HepG2 (cell line): ENCODE measurements around the gene MAMDC2. TPM values are rescaled to one million over a fixed set of nuclear protein-coding genes. Genes with fewer than 3 reads are reported as not detected.

Source experiments
- ATAC-seq: fragments of 200-7000 bp; cut with Tn5 transposase; 3 replicates; pipeline ENCODE4 v1.9.1; 2020; ENCODE audit warnings: mild to moderate bottlenecking, moderate library complexity
- BruUV-seq: library from RNA; stranded (reverse); fragments of 400-500 nt; replicated peaks from 2 replicates; lab custom pipeline; 2021; lab: Mats Ljungman, UMichigan
- CTCF ChIA-PET: fragments of 300-600 bp; formaldehyde crosslinking; extraction: SDS; loops from one replicate; lab custom pipeline; 2021; ENCODE audit warnings: low total read pairs, inconsistent platforms, low intra/inter-chr PET ratio; lab: Yijun Ruan, JAX
- POLR2A ChIA-PET: fragments of 350-600 bp; sonication (Branson Sonifier 250); formaldehyde crosslinking; loops from one replicate; lab custom pipeline; 2020; ENCODE audit warnings: antibody characterized with exemption, inconsistent platforms; lab: Yijun Ruan, JAX
- DNase-seq: peaks from one replicate; pipeline ENCODE4 v3.0.0-alpha.2; 2015; ENCODE audit warnings: low spot score
- FAIRE-seq: peaks from 3 replicates; lab custom pipeline; 2011; peaks lifted over from hg19 to GRCh38; lab: Jason Lieb, UNC
- H2AFZ ChIP-seq: one replicate; pipeline ENCODE4 v1.6.1; 2011; ENCODE audit warnings: low read length, inconsistent platforms
- H3K27ac ChIP-seq: fragments of 300-600 bp; 3 replicates; pipeline ENCODE4 v1.8.0; 2011; ENCODE audit warnings: mixed run types, mild to moderate bottlenecking, mixed read lengths, low read length, inconsistent platforms; ENCODE audit not compliant: insufficient read depth; ENCODE audit errors: extremely low read length
- H3K27me3 ChIP-seq, 2 experiments: fragments of 200-600 bp in 1 of 2; 2 replicates in 1 of 2; 3 replicates in 1 of 2; pipeline versions ENCODE4 v1.6.0 to v1.8.0; 2011; ENCODE audit warnings: low read length in 2 of 2, mild to moderate bottlenecking in 2 of 2, moderate library complexity in 2 of 2, inconsistent platforms in 1 of 2; ENCODE audit not compliant: insufficient read depth in 2 of 2, control insufficient read depth in 1 of 2
- H3K36me3 ChIP-seq, 2 experiments: fragments of 200-600 bp in 1 of 2; replicated peaks in 1 of 2; 2 replicates in 1 of 2; 3 replicates in 1 of 2; pipeline versions ENCODE4 v1.5.1 to v1.8.0; 2011; ENCODE audit warnings: low read length in 2 of 2, inconsistent platforms in 1 of 2; ENCODE audit not compliant: insufficient read depth in 2 of 2, control insufficient read depth in 1 of 2
- H3K4me1 ChIP-seq: 2 replicates; pipeline ENCODE4 v1.5.1; 2012; ENCODE audit warnings: low read length, inconsistent platforms; ENCODE audit not compliant: insufficient read depth
- H3K4me2 ChIP-seq: 2 replicates; pipeline ENCODE4 v1.6.0; 2011; ENCODE audit warnings: low read depth, low read length, inconsistent platforms
- H3K4me3 ChIP-seq, 3 experiments: fragments of 200-600 bp in 1 of 3; sonication (generic), shearing (Covaris generic) in 1 of 3; replicated peaks in 1 of 3; 2 replicates each; pipeline ENCODE4 v1.5.1; 2011 to 2016; ENCODE audit warnings: low read length in 3 of 3, inconsistent platforms in 2 of 3, low read depth in 2 of 3, mild to moderate bottlenecking in 2 of 3, control low read depth in 1 of 3, mixed read lengths in 1 of 3; ENCODE audit not compliant: insufficient read depth in 1 of 3
- H3K79me2 ChIP-seq: one replicate; pipeline ENCODE4 v1.6.1; 2011; ENCODE audit warnings: low read length, inconsistent platforms; ENCODE audit not compliant: insufficient read depth
- H3K9ac ChIP-seq: 2 replicates; pipeline ENCODE4 v1.6.0; 2011; ENCODE audit warnings: mild to moderate bottlenecking, low read depth, low read length, inconsistent platforms; ENCODE audit not compliant: insufficient read depth
- H3K9me3 ChIP-seq: 2 replicates; pipeline ENCODE4 v1.5.1; 2012; ENCODE audit warnings: mild to moderate bottlenecking, low read length
- H4K20me1 ChIP-seq: 2 replicates; pipeline ENCODE4 v1.6.0; 2011; ENCODE audit warnings: inconsistent platforms, mild to moderate bottlenecking, low read length, moderate library complexity; ENCODE audit not compliant: insufficient read depth
- ATM ChIP-seq: fragments of 450-650 bp; IDR thresholded peaks from 2 replicates; pipeline ENCODE4 v1.7.1; 2017; ENCODE audit warnings: mild to moderate bottlenecking, borderline replicate concordance
- FOXP1 ChIP-seq, 2 experiments: fragments of 450-650 bp in 1 of 2; IDR thresholded peaks; 2 replicates each; pipeline ENCODE4 v1.6.1; 2017 to 2018; ENCODE audit warnings: antibody characterized with exemption in 1 of 2
- GATA4 ChIP-seq: sonication (generic); IDR thresholded peaks from 2 replicates; pipeline ENCODE4 v1.6.1; 2016; ENCODE audit warnings: antibody characterized with exemption, low read depth, borderline replicate concordance
- MTF2 ChIP-seq: sonication (generic); formaldehyde crosslinking; IDR thresholded peaks from 2 replicates; pipeline ENCODE4 v1.5.0; 2020; ENCODE audit warnings: missing genetic modification reagents, borderline replicate concordance
- NBN ChIP-seq: fragments of 450-650 bp; conservative IDR thresholded peaks from 2 replicates; pipeline ENCODE4 v1.6.1; 2017
- NKX3-1 ChIP-seq: sonication (generic); formaldehyde crosslinking; IDR thresholded peaks from 2 replicates; pipeline ENCODE4 v1.5.0; 2020; ENCODE audit warnings: missing genetic modification reagents
- ZMYM3 ChIP-seq: sonication (generic); formaldehyde crosslinking; IDR thresholded peaks from 2 replicates; pipeline ENCODE4 v1.5.1; 2020; ENCODE audit warnings: mild to moderate bottlenecking, missing genetic modification reagents
- ZNF263 ChIP-seq: sonication (generic); formaldehyde crosslinking; IDR thresholded peaks from 2 replicates; pipeline ENCODE4 v1.4.0; 2020; ENCODE audit warnings: missing genetic modification reagents
- ZNF331 ChIP-seq: sonication (generic); formaldehyde crosslinking; IDR thresholded peaks from 2 replicates; pipeline ENCODE4 v1.4.0; 2020; ENCODE audit warnings: missing genetic modification reagents
- ZNF530 ChIP-seq: sonication (generic); formaldehyde crosslinking; IDR thresholded peaks from 2 replicates; pipeline ENCODE4 v1.5.0; 2020; ENCODE audit warnings: low read depth, mild to moderate bottlenecking, missing genetic modification reagents
- ZNF839 ChIP-seq: sonication (generic); formaldehyde crosslinking; IDR thresholded peaks from 2 replicates; pipeline ENCODE4 v1.4.0; 2020; ENCODE audit warnings: missing genetic modification reagents, mild to moderate bottlenecking, borderline replicate concordance
- ZSCAN12 ChIP-seq: sonication (generic); formaldehyde crosslinking; IDR thresholded peaks from 2 replicates; pipeline ENCODE4 v1.9.0; 2021; ENCODE audit warnings: mild to moderate bottlenecking, missing genetic modification reagents
- WGBS: methylation state at CpG from one replicate; pipeline ENCODE4 v1.1.6; 2017; ENCODE audit warnings: low lambda C conversion rate; 5-methylcytosine and 5-hydroxymethylcytosine counted together
- in situ Hi-C: cut with HindIII; loops from 2 replicates; pipeline ENCODE4 v1.10.0; 2017; ENCODE audit warnings: low pct_unique_long_range_greater_than_20kb; ENCODE audit not compliant: extremely low pct_ligation_motif_present
- intact Hi-C: fragments of 100-400 bp; cut with micrococcal nuclease; formaldehyde crosslinking; loops from one replicate; pipeline ENCODE4 v1.10.0; 2022; ENCODE audit not compliant: unreplicated experiment
- polyA plus RNA-seq, 8 experiments: library from polyadenylated mRNA; depleted of rRNA in 3 of 8; stranded (reverse) in 7 of 8; unstranded in 1 of 8; fragments of >200 nt; fragmentation: Illumina TruSeq in 4 of 8; extraction: Trizol in 4 of 8; gene quantifications; 2 replicates each; pipeline versions ENCODE4 v1.2.1 to v1.2.3, GENCODE V29; 2011 to 2016; ENCODE audit warnings: low read depth in 4 of 8, missing spikeins in 1 of 8, mixed read lengths in 1 of 8; ENCODE audit not compliant: insufficient read depth in 1 of 8
- total RNA-seq, 5 experiments: library from RNA; depleted of rRNA; stranded (reverse); fragments of >200 nt; fragmentation: Illumina TruSeq; extraction: Trizol; gene quantifications; 2 replicates each; pipeline ENCODE4 v1.2.3, GENCODE V29; 2016; ENCODE audit warnings: low read depth in 1 of 5
- TF ChIP-seq, protein P1 (sequence below): sonication (generic); formaldehyde crosslinking; IDR thresholded peaks from 2 replicates; pipeline ENCODE4 v1.4.0; 2020; ENCODE audit warnings: missing genetic modification reagents
- TF ChIP-seq, protein P2 (sequence below): sonication (generic); formaldehyde crosslinking; IDR thresholded peaks from 2 replicates; pipeline ENCODE4 v1.5.0; 2020; ENCODE audit warnings: missing genetic modification reagents
- TF ChIP-seq, protein P3 (sequence below): sonication (generic); formaldehyde crosslinking; IDR thresholded peaks from 2 replicates; pipeline ENCODE4 v1.4.0; 2020; ENCODE audit warnings: mild to moderate bottlenecking, missing genetic modification reagents

Gene MAMDC2
- total and polyA plus RNA-seq, 2 of the 13 experiments (the other 11 are each of a cell fraction or from before 2014, with no cell fraction given) = not detected

DNA sequence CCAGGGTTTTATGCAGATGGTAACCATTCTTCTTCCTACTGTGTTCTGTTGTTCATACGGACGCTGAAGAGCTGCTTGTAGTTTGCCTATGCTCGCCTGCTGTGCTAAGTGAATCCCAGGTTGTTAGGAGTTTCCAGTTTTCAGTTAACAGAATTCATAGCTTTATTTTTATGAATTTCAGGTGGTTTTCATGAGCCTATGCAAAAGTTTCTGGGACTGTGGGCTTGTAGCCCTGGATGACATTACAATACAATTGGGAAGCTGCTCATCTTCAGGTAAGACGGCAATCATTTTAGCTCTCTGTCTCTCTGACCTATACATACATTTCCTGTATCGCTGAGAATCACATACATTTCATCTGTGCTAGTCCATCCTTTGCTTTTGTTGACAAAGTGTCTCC is 124.9 kb downstream of the MAMDC2 start:
- Histone ChIP-seq H2AFZ (no peak overlapping the region), H4K20me1 (no peaks in the 10 kb centered on the region), H3K4me2 (no peak overlapping the region; the same call in 1 of the 2 replicates), H3K9me3 (no peaks in the 10 kb centered on the region), H3K36me3 (no peaks in the 10 kb centered on the region), H3K4me1 (peaks cover 24% of the 10 kb centered on the region), H3K4me3 (no peak overlapping the region), H3K79me2 (no peaks in the 10 kb centered on the region), H3K27me3 (no peaks in the 10 kb centered on the region), H3K9ac (no peak overlapping the region), H3K27ac (peak overlapping the region; percentile 53)
- ATAC-seq (no peak; the same call in 2 of the 3 replicates), DNase-seq (no peak), FAIRE-seq (no peak)
- BruUV-seq = no TSS peak
- CTCF ChIA-PET = no interaction called here
- WGBS = 100% methylated on average over 5 of the region's 5 CpGs
- TF ChIP-seq ZNF839 (no peak), NBN (no peak), ZNF530 (no peak), FOXP1 (IDR thresholded peaks at IDR 0.05) (no peak), FOXP1 (CRISPR knock-in tag; IDR thresholded peaks at IDR 0.05) (no peak), GATA4 (no peak), ZSCAN12 (no peak), NKX3-1 (no peak), ZNF263 (CRISPR knock-in tag) (no peak), ATM (no peak), ZMYM3 (CRISPR knock-in tag) (no peak), ZNF331 (CRISPR knock-in tag) (no peak), MTF2 (CRISPR knock-in tag) (no peak)
- TF ChIP-seq, protein P1, sequence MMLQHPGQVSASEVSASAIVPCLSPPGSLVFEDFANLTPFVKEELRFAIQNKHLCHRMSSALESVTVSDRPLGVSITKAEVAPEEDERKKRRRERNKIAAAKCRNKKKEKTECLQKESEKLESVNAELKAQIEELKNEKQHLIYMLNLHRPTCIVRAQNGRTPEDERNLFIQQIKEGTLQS = no peak
- TF ChIP-seq, protein P2, sequence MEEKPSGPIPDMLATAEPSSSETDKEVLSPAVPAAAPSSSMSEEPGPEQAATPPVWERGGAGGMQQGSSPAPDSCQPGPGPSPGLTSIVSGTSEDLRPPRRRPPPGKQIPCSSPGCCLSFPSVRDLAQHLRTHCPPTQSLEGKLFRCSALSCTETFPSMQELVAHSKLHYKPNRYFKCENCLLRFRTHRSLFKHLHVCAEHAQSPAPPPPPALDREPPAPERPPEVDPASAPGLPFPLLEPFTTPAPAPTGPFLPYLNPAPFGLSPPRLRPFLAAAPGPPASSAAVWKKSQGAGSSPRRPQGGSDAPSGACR (CRISPR knock-in tag) = no peak
- TF ChIP-seq, protein P3, sequence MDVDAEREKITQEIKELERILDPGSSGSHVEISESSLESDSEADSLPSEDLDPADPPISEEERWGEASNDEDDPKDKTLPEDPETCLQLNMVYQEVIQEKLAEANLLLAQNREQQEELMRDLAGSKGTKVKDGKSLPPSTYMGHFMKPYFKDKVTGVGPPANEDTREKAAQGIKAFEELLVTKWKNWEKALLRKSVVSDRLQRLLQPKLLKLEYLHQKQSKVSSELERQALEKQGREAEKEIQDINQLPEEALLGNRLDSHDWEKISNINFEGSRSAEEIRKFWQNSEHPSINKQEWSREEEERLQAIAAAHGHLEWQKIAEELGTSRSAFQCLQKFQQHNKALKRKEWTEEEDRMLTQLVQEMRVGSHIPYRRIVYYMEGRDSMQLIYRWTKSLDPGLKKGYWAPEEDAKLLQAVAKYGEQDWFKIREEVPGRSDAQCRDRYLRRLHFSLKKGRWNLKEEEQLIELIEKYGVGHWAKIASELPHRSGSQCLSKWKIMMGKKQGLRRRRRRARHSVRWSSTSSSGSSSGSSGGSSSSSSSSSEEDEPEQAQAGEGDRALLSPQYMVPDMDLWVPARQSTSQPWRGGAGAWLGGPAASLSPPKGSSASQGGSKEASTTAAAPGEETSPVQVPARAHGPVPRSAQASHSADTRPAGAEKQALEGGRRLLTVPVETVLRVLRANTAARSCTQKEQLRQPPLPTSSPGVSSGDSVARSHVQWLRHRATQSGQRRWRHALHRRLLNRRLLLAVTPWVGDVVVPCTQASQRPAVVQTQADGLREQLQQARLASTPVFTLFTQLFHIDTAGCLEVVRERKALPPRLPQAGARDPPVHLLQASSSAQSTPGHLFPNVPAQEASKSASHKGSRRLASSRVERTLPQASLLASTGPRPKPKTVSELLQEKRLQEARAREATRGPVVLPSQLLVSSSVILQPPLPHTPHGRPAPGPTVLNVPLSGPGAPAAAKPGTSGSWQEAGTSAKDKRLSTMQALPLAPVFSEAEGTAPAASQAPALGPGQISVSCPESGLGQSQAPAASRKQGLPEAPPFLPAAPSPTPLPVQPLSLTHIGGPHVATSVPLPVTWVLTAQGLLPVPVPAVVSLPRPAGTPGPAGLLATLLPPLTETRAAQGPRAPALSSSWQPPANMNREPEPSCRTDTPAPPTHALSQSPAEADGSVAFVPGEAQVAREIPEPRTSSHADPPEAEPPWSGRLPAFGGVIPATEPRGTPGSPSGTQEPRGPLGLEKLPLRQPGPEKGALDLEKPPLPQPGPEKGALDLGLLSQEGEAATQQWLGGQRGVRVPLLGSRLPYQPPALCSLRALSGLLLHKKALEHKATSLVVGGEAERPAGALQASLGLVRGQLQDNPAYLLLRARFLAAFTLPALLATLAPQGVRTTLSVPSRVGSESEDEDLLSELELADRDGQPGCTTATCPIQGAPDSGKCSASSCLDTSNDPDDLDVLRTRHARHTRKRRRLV = no peak
- in situ Hi-C loops = no loop called here
- POLR2A ChIA-PET = no interaction called here
- intact Hi-C loops = no loop called here
